Coronary artery (tissue), 2 donors: ENCODE data around the gene FMO2.
A peak's percentile ranks its signal among the peaks of the same experiment; 100 is the strongest.

ENCODE experiments used
- DNase-seq: peaks from one replicate; pipeline ENCODE4 v3.0.0-alpha.2; 2017; ENCODE audit warnings: low spot score
- H3K27ac ChIP-seq, 2 donors: fragments of 200-600 bp; sonication (generic); one replicate each; pipeline ENCODE4 v1.5.1; 2016 to 2019
- H3K4me3 ChIP-seq: fragments of 200-600 bp; sonication (generic); 2 replicates; pipeline ENCODE4 v1.5.1; 2016; ENCODE audit warnings: mild to moderate bottlenecking, moderate library complexity
- CTCF ChIP-seq: fragments of 200-600 bp; sonication (generic); IDR thresholded peaks from one replicate; pipeline ENCODE4 v1.5.1; 2019; ENCODE audit warnings: antibody characterized with exemption

FMO2 gene

GRCh38 chr1:171254859-171255258 lies 69.8 kb downstream of the FMO2 start:
- TF ChIP-seq CTCF = no peak

GRCh38 chr1:171256940-171257606 lies 72.0 kb downstream of the FMO2 start:
- DNase-seq = no peak
- Histone ChIP-seq H3K27ac (peak overlapping the region in 1 of 2 donors; percentile 46), H3K4me3 (no peak overlapping the region)
- TF ChIP-seq CTCF = no peak

More at GRCh38 chr1:171254859-171255258, 69.8 kb downstream of the FMO2 start:
- DNase-seq = no peak
- Histone ChIP-seq H3K27ac (no peak overlapping the region), H3K4me3 (no peak overlapping the region)

GRCh38 chr1:171257607-171258076 lies 72.5 kb downstream of the FMO2 start:
- peak overlapping the region in 1 of 2 donors; percentile 46 for H3K27ac ChIP-seq
- TF ChIP-seq CTCF = no peak
- DNase-seq = no peak
- no peak overlapping the region for H3K4me3 ChIP-seq

- Histone ChIP-seq H3K4me3 (no peak overlapping the region), H3K27ac (no peak overlapping the region)
- no peak for TF ChIP-seq CTCF
- no peak for DNase-seq
Measured at GRCh38 chr1:171258429-171258828, 73.3 kb downstream of the FMO2 start.

GRCh38 chr1:171258943-171259342 lies 73.8 kb downstream of the FMO2 start:
- no peak for DNase-seq
- Histone ChIP-seq H3K27ac (no peak overlapping the region), H3K4me3 (no peak overlapping the region)
- TF ChIP-seq CTCF = no peak
